ENCODE data around the gene NCAPH2. TPM values are rescaled to one million over a fixed set of nuclear protein-coding genes. Genes with fewer than 3 reads are reported as not detected.

Gene NCAPH2
- total and polyA plus RNA-seq, 2 of the 8 experiments (the other 6 are each of a cell fraction or from before 2014, with no cell fraction given) = 62.2 to 81.6 TPM

DNA sequence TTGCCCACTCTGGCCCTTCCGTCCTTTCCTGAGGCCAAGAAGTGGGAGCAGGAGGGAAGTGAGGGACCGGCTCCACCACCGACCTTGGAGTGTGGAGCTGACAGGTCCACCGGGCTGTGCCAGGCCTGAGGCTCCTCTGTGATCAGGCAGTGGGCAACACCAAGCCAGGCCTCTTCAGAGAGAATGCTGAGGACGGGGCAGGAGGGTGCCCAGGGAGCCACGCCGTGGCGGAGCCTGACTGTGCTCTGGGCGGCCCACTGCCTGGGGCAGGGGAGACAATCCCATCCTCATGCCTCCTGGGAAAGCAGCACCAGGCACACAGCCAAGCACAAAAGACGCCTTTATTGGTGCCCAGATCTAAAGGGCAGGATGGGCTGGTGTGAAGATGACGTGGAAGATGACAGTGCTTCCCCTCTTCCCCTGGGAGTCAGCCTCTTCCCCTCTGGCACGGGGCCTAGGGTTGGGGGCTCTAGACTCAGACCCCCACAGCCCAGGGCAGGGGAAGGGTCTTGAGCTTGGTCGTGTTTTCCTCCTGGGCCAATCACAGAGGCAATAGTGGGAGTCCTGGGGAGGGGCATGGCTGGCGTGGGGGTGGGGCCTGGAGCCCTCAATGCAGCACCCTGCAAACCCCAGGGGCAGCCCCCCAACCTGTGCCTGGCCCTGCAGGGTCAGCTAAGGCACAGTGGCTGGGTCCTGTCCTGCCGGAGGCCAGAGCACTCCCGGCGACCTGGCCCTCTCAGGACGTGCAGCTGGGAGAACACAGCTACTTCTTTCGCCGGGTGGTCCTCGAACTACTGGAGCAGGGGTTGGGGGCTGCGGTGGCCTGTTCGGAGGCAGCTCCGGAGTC, 5.2 kb upstream of the NCAPH2 start (continued):
- TF ChIP-seq KDM1A (IDR thresholded peaks at IDR 0.05; ENCODE audit: borderline replicate concordance, low read length) (no peak), KDM5A (IDR thresholded peaks at IDR 0.05; ENCODE audit: low read length) (no peak), NRF1 (IDR thresholded peaks at IDR 0.05; ENCODE audit: low read depth, low read length) (no peak), SRF (IDR thresholded peaks at IDR 0.05; ENCODE audit: low read depth, low read length) (no peak), JUND (IDR thresholded peaks at IDR 0.05; ENCODE audit: low read length) (no peak), JUN (IDR thresholded peaks at IDR 0.05; ENCODE audit: low read depth, low read length) (no peak), ASH2L (IDR thresholded peaks at IDR 0.05; ENCODE audit: low read length) (no peak)
- TF ChIP-seq, protein P1, sequence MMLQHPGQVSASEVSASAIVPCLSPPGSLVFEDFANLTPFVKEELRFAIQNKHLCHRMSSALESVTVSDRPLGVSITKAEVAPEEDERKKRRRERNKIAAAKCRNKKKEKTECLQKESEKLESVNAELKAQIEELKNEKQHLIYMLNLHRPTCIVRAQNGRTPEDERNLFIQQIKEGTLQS (IDR thresholded peaks at IDR 0.05; ENCODE audit: insufficient read depth, low read depth, low read length) = no peak
- TF ChIP-seq, protein P2, sequence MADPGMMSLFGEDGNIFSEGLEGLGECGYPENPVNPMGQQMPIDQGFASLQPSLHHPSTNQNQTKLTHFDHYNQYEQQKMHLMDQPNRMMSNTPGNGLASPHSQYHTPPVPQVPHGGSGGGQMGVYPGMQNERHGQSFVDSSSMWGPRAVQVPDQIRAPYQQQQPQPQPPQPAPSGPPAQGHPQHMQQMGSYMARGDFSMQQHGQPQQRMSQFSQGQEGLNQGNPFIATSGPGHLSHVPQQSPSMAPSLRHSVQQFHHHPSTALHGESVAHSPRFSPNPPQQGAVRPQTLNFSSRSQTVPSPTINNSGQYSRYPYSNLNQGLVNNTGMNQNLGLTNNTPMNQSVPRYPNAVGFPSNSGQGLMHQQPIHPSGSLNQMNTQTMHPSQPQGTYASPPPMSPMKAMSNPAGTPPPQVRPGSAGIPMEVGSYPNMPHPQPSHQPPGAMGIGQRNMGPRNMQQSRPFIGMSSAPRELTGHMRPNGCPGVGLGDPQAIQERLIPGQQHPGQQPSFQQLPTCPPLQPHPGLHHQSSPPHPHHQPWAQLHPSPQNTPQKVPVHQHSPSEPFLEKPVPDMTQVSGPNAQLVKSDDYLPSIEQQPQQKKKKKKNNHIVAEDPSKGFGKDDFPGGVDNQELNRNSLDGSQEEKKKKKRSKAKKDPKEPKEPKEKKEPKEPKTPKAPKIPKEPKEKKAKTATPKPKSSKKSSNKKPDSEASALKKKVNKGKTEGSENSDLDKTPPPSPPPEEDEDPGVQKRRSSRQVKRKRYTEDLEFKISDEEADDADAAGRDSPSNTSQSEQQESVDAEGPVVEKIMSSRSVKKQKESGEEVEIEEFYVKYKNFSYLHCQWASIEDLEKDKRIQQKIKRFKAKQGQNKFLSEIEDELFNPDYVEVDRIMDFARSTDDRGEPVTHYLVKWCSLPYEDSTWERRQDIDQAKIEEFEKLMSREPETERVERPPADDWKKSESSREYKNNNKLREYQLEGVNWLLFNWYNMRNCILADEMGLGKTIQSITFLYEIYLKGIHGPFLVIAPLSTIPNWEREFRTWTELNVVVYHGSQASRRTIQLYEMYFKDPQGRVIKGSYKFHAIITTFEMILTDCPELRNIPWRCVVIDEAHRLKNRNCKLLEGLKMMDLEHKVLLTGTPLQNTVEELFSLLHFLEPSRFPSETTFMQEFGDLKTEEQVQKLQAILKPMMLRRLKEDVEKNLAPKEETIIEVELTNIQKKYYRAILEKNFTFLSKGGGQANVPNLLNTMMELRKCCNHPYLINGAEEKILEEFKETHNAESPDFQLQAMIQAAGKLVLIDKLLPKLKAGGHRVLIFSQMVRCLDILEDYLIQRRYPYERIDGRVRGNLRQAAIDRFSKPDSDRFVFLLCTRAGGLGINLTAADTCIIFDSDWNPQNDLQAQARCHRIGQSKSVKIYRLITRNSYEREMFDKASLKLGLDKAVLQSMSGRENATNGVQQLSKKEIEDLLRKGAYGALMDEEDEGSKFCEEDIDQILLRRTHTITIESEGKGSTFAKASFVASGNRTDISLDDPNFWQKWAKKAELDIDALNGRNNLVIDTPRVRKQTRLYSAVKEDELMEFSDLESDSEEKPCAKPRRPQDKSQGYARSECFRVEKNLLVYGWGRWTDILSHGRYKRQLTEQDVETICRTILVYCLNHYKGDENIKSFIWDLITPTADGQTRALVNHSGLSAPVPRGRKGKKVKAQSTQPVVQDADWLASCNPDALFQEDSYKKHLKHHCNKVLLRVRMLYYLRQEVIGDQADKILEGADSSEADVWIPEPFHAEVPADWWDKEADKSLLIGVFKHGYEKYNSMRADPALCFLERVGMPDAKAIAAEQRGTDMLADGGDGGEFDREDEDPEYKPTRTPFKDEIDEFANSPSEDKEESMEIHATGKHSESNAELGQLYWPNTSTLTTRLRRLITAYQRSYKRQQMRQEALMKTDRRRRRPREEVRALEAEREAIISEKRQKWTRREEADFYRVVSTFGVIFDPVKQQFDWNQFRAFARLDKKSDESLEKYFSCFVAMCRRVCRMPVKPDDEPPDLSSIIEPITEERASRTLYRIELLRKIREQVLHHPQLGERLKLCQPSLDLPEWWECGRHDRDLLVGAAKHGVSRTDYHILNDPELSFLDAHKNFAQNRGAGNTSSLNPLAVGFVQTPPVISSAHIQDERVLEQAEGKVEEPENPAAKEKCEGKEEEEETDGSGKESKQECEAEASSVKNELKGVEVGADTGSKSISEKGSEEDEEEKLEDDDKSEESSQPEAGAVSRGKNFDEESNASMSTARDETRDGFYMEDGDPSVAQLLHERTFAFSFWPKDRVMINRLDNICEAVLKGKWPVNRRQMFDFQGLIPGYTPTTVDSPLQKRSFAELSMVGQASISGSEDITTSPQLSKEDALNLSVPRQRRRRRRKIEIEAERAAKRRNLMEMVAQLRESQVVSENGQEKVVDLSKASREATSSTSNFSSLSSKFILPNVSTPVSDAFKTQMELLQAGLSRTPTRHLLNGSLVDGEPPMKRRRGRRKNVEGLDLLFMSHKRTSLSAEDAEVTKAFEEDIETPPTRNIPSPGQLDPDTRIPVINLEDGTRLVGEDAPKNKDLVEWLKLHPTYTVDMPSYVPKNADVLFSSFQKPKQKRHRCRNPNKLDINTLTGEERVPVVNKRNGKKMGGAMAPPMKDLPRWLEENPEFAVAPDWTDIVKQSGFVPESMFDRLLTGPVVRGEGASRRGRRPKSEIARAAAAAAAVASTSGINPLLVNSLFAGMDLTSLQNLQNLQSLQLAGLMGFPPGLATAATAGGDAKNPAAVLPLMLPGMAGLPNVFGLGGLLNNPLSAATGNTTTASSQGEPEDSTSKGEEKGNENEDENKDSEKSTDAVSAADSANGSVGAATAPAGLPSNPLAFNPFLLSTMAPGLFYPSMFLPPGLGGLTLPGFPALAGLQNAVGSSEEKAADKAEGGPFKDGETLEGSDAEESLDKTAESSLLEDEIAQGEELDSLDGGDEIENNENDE (IDR thresholded peaks at IDR 0.05; ENCODE audit: insufficient replicate concordance, low read length) = no peak

Measured in H1 (cell line).